Endothelial cell of umbilical vein (primary cell): ENCODE measurements around the gene CCDC47. TPM values are rescaled to one million over a fixed set of nuclear protein-coding genes. Genes with fewer than 3 reads are reported as not detected.

ENCODE experiments used
- BruUV-seq: library from RNA; stranded (reverse); fragments of 400-500 nt; replicated peaks from 2 replicates; lab custom pipeline; 2021; lab: Mats Ljungman, UMichigan
- CTCF ChIA-PET: fragments of 300-600, 350-600 bp; sonication (Branson Sonifier 250); formaldehyde crosslinking; loops from one replicate; lab custom pipeline; 2021; ENCODE audit warnings: antibody characterized with exemption, inconsistent platforms; lab: Charles Lee
- POLR2A ChIA-PET: fragments of 300-600, 350-600 bp; sonication (Branson Sonifier 250); formaldehyde crosslinking; loops from one replicate; lab custom pipeline; 2021; ENCODE audit warnings: antibody characterized with exemption, inconsistent platforms; lab: Charles Lee
- DNase-seq: peaks from one replicate; pipeline ENCODE4 v3.0.0-alpha.2; 2011; ENCODE audit warnings: low read depth, low spot score
- FAIRE-seq: peaks from 2 replicates; lab custom pipeline; 2011; peaks lifted over from hg19 to GRCh38; lab: Jason Lieb, UNC
- H2AFZ ChIP-seq: 2 replicates; pipeline ENCODE4 v1.6.0; 2012; ENCODE audit warnings: low read depth, low read length, control low read depth, inconsistent platforms
- H3K27ac ChIP-seq: 2 replicates; pipeline ENCODE4 v1.5.1; 2011; ENCODE audit warnings: low read depth, mild to moderate bottlenecking, control low read depth, low read length, moderate library complexity; ENCODE audit not compliant: insufficient read depth
- H3K27me3 ChIP-seq, 2 experiments: 2 replicates each; pipeline versions ENCODE4 v1.6.0 to v1.6.1; 2011; ENCODE audit warnings: low read length in 2 of 2, mixed read lengths in 1 of 2; ENCODE audit not compliant: control insufficient read depth in 2 of 2, insufficient read depth in 2 of 2
- H3K36me3 ChIP-seq, 2 experiments: 2 replicates in 1 of 2; 3 replicates in 1 of 2; pipeline ENCODE4 v1.5.1; 2011; ENCODE audit warnings: low read length in 2 of 2, mild to moderate bottlenecking in 1 of 2, moderate library complexity in 1 of 2; ENCODE audit not compliant: control insufficient read depth in 2 of 2, insufficient read depth in 2 of 2; ENCODE audit errors: extremely low read depth in 1 of 2
- H3K4me1 ChIP-seq: 3 replicates; pipeline ENCODE4 v1.5.1; 2011; ENCODE audit warnings: mild to moderate bottlenecking, low read length; ENCODE audit not compliant: control insufficient read depth, insufficient read depth; ENCODE audit errors: extremely low read depth
- H3K4me2 ChIP-seq: 2 replicates; pipeline ENCODE4 v1.6.1; 2011; ENCODE audit warnings: low read length, control low read depth, mixed read lengths; ENCODE audit not compliant: insufficient read depth
- H3K4me3 ChIP-seq, 3 experiments: fragments of 200-600 bp in 1 of 3; sonication (generic), shearing (Covaris generic) in 1 of 3; replicated peaks in 1 of 3; 2 replicates each; pipeline ENCODE4 v1.5.1; 2011 to 2016; ENCODE audit warnings: control low read depth in 3 of 3, low read length in 3 of 3, mild to moderate bottlenecking in 2 of 3, inconsistent platforms in 1 of 3, low read depth in 1 of 3, moderate library complexity in 1 of 3; ENCODE audit not compliant: insufficient read depth in 1 of 3
- H3K79me2 ChIP-seq: 2 replicates; pipeline ENCODE4 v1.6.0; 2012; ENCODE audit warnings: low read length, inconsistent platforms; ENCODE audit not compliant: control insufficient read depth, insufficient read depth
- H3K9ac ChIP-seq: replicated peaks from 2 replicates; pipeline ENCODE3; 2011; ENCODE audit warnings: low read length, control low read depth; ENCODE audit not compliant: insufficient read depth; ENCODE audit errors: extremely low read depth
- H3K9me1 ChIP-seq: replicated peaks from 3 replicates; pipeline ENCODE4 v1.6.0; 2011; ENCODE audit warnings: mild to moderate bottlenecking, low read length; ENCODE audit not compliant: control insufficient read depth, insufficient read depth; ENCODE audit errors: extremely low read depth
- H3K9me3 ChIP-seq: replicated peaks from 2 replicates; pipeline ENCODE4 v1.5.1; 2012; ENCODE audit warnings: low read length, inconsistent platforms; ENCODE audit not compliant: control insufficient read depth, insufficient read depth
- H4K20me1 ChIP-seq: replicated peaks from 2 replicates; pipeline ENCODE3; 2011; ENCODE audit warnings: mild to moderate bottlenecking, low read length; ENCODE audit not compliant: control insufficient read depth, insufficient read depth; ENCODE audit errors: extremely low read depth
- EZH2 ChIP-seq: IDR thresholded peaks from 2 replicates; pipeline ENCODE4 v1.6.1; 2012; ENCODE audit warnings: borderline replicate concordance, low read depth, mild to moderate bottlenecking, moderate library complexity, low read length, inconsistent platforms; ENCODE audit not compliant: severe bottlenecking
- FOS ChIP-seq: IDR thresholded peaks from 2 replicates; pipeline ENCODE4 v1.6.1; 2011; ENCODE audit warnings: mild to moderate bottlenecking, low read length, moderate library complexity, borderline replicate concordance; ENCODE audit not compliant: insufficient read depth
- GATA2 ChIP-seq: IDR thresholded peaks from 2 replicates; pipeline ENCODE4 v1.7.0; 2011; ENCODE audit warnings: low read depth, mild to moderate bottlenecking, moderate library complexity, mixed read lengths, low read length; ENCODE audit not compliant: insufficient read length, insufficient read depth
- JUN ChIP-seq: IDR thresholded peaks from 2 replicates; pipeline ENCODE4 v1.6.1; 2011; ENCODE audit warnings: borderline replicate concordance, low read depth; ENCODE audit not compliant: insufficient read length, insufficient read depth
- MYC ChIP-seq: IDR thresholded peaks from one replicate; pipeline ENCODE4 v1.6.1; 2011; ENCODE audit warnings: mild to moderate bottlenecking, low read depth, low read length
- POLR2A ChIP-seq: IDR thresholded peaks from 2 replicates; pipeline ENCODE4 v1.6.1; 2012; ENCODE audit warnings: low read depth, mild to moderate bottlenecking, control low read depth, low read length
- POLR2AphosphoS5 ChIP-seq: IDR thresholded peaks from 2 replicates; pipeline ENCODE4 v1.6.1; 2012; ENCODE audit warnings: low read depth, mild to moderate bottlenecking, control low read depth, low read length, moderate library complexity; ENCODE audit not compliant: insufficient read depth
- dilution Hi-C: fragments of 300-500 bp; cut with MboI; formaldehyde crosslinking; loops from one replicate; pipeline ENCODE4 v1.15.0; 2019; ENCODE audit warnings: low sequenced_read_pairs; ENCODE audit not compliant: extremely low pct_ligation_motif_present
- intact Hi-C: fragments of 100-400 bp; cut with micrococcal nuclease; formaldehyde crosslinking; loops from one replicate; pipeline ENCODE4 v1.10.0; 2022
- polyA plus RNA-seq, 4 experiments: library from polyadenylated mRNA; depleted of rRNA in 3 of 4; stranded (reverse) in 3 of 4; unstranded in 1 of 4; fragments of >200 nt; gene quantifications; 2 replicates each; pipeline versions ENCODE4 v1.2.1 to v1.2.3, GENCODE V29; 2011 to 2012; ENCODE audit warnings: missing spikeins in 1 of 4
- total RNA-seq: library from RNA; stranded (reverse); gene quantifications from 2 replicates; pipeline ENCODE4 v1.2.3, GENCODE V29; 2021
- TF ChIP-seq, protein P1 (sequence below): IDR thresholded peaks from 2 replicates; pipeline ENCODE4 v1.6.1; 2011; ENCODE audit not compliant: insufficient read depth, insufficient read length
- TF ChIP-seq, protein P2 (sequence below), 2 donors: IDR thresholded peaks; 1 replicate in 1 of 2; 2 replicates in 1 of 2; pipeline ENCODE4 v1.5.1; 2011; ENCODE audit warnings: low read length in 2 of 2, mild to moderate bottlenecking in 2 of 2, moderate library complexity in 2 of 2, control low read depth in 1 of 2, inconsistent platforms in 1 of 2, low read depth in 1 of 2; ENCODE audit not compliant: insufficient read depth in 1 of 2; ENCODE audit errors: extremely low read depth in 1 of 2

Gene CCDC47
- total and polyA plus RNA-seq, 2 donors (not counting 3 experiments of a cell fraction or from before 2014, with no cell fraction given): 21.7 to 76.5 TPM

DNA sequence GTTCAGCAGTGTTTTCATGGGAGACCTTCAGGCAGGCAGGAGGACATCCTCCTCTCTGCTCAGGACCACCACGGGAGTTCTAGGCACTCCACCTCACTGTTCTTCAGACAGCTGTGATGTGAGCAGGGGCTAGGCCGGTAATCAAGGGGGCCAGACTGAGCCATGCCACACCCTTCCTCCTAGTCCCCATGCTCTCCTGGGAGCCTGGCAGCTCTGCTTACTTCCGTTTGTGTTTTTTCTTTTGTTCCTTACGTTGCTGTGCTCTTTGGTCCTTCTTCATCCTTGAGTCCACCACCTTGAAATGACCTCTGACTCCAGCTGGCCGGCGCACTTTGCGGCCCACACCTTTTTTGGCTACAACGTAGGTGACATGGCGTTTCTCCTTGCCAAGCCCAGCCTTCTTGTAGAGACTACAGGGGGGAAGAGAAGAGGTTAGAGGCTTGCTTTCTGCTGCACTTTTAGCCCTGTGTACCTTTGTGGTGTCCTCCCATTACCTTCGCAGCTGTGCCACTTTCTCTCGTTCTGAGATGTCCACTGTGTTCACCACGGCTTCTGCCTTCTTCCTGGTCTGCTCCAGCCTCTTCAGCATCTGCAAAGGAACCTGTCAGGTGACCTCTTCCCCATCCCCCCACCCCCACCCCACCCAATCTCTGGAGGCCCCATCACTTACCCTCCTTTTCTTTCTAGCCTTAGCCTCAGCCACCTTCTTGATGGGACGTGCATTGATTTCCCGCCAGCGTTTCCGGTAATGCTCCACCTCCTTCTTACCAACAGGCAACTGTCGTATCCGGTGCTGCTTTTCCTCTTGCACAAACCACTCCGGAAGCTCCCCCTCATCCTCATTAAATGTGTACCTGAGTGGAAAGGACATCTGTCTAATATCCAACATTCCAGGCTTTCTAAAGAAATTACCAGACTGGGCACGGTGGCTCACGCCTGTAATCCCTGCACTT, 46.5 kb upstream of the CCDC47 start:
- Histone ChIP-seq H3K4me1 (no peaks in the 10 kb centered on the region), H3K9me3 (no peaks in the 10 kb centered on the region), H3K4me2 (no peak overlapping the region), H2AFZ (no peak overlapping the region), H3K79me2 (peaks cover 8% of the 10 kb centered on the region), H4K20me1 (no peaks in the 10 kb centered on the region), H3K36me3 (peaks cover 68 to 74% of the 10 kb centered on the region in 2 experiments), H3K9ac (no peak overlapping the region), H3K27ac (no peak overlapping the region), H3K4me3 (no peak overlapping the region), H3K27me3 (no peaks in the 10 kb centered on the region), H3K9me1 (no peaks in the 10 kb centered on the region)
- POLR2A ChIA-PET: interaction anchor here (0.6 kb wide), 1 partner anchor 44 kb away, joined by 4 read pairs; no protein-coding TSS in a partner anchor
- TF ChIP-seq, protein P1, sequence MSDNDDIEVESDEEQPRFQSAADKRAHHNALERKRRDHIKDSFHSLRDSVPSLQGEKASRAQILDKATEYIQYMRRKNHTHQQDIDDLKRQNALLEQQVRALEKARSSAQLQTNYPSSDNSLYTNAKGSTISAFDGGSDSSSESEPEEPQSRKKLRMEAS: no peak
- TF ChIP-seq POLR2A: peak; percentile 56
- DNase-seq: no peak
- CTCF ChIA-PET: interaction anchor here (0.7 to 1.6 kb wide), 2 partner anchors 16 to 69 kb away, joined by 3 to 7 read pairs; no protein-coding TSS in a partner anchor
- no peak for FAIRE-seq
- TSS peak; percentile 61 for BruUV-seq
- intact Hi-C loops: loop anchor here (10.0 kb wide), 1 partner anchor 1245 kb away; no protein-coding TSS in a partner anchor
- dilution Hi-C loops: no loop called here

DNA sequence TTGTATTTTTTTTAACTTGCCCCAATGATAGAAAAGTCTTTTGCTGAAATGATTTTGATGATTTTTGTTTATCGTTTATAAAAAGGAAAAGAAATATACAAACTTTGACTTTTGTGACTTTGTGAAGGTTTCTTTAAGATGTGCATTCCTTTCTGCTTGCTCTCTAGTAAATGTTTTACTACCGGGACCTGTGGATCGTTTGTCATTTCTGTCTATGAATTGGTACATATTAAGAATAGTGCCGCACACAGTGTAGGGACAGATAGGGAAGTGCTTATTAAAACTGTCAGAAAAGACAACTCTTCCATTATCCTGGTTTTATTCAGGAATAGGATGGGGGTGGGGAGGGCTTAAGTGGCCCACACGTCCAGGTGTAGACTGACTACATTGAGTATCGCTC, 45.7 kb upstream of the CCDC47 start:
- H3K79me2 ChIP-seq: peaks cover 7% of the 10 kb centered on the region
- no peak overlapping the region for H3K27ac ChIP-seq
- no peak for FAIRE-seq
- no peak for TF ChIP-seq FOS
- TF ChIP-seq POLR2AphosphoS5: no peak
- TF ChIP-seq MYC: no peak
- no peak for TF ChIP-seq POLR2A
- no peak for TF ChIP-seq EZH2
- TF ChIP-seq, protein P2, sequence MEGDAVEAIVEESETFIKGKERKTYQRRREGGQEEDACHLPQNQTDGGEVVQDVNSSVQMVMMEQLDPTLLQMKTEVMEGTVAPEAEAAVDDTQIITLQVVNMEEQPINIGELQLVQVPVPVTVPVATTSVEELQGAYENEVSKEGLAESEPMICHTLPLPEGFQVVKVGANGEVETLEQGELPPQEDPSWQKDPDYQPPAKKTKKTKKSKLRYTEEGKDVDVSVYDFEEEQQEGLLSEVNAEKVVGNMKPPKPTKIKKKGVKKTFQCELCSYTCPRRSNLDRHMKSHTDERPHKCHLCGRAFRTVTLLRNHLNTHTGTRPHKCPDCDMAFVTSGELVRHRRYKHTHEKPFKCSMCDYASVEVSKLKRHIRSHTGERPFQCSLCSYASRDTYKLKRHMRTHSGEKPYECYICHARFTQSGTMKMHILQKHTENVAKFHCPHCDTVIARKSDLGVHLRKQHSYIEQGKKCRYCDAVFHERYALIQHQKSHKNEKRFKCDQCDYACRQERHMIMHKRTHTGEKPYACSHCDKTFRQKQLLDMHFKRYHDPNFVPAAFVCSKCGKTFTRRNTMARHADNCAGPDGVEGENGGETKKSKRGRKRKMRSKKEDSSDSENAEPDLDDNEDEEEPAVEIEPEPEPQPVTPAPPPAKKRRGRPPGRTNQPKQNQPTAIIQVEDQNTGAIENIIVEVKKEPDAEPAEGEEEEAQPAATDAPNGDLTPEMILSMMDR (IDR thresholded peaks at IDR 0.05; ENCODE audit: extremely low read depth in 1 of 2, insufficient read depth in 1 of 2, low read depth in 1 of 2, low read length in 2 of 2): no peak
- TF ChIP-seq, protein P1: no peak
- no peak for TF ChIP-seq JUN
- no peak for TF ChIP-seq GATA2
- H3K4me1 ChIP-seq: no peaks in the 10 kb centered on the region
- dilution Hi-C loops (no loop called here), intact Hi-C loops (no loop called here)
- no peak overlapping the region for H2AFZ ChIP-seq
- H3K4me2 ChIP-seq: no peak overlapping the region
- H3K9me3 ChIP-seq: no peaks in the 10 kb centered on the region
- BruUV-seq: no TSS peak
- no peak for DNase-seq
- POLR2A ChIA-PET: no interaction called here
- H3K4me3 ChIP-seq: no peak overlapping the region
- H3K9me1 ChIP-seq: no peaks in the 10 kb centered on the region
- H3K27me3 ChIP-seq: no peaks in the 10 kb centered on the region
- H4K20me1 ChIP-seq: no peaks in the 10 kb centered on the region
- no peak overlapping the region for H3K9ac ChIP-seq
- peaks cover 66 to 70% of the 10 kb centered on the region in 2 experiments for H3K36me3 ChIP-seq
- CTCF ChIA-PET: interaction anchor here (0.7 kb wide), 1 partner anchor 68 kb away, joined by 3 read pairs; no protein-coding TSS in a partner anchor
